Stimulated activated naive B cell treated with anti-CD40 and anti-IgM and Interleukin-4, amounts not matched to agents 10 μg/mL and 1 μg/mL and 100 μg/mL, for 72 hours (primary cell): ENCODE measurements around the gene WWC2.

Experiments
- ATAC-seq, 2 donors: fragments of 150-1000 bp; cut with Tn5 transposase; replicated peaks; 2 replicates each; pipeline ENCODE4 v1.10.0; 2021; ENCODE audit warnings: moderate library complexity in 1 of 2
- DNase-seq: peaks from one replicate; pipeline ENCODE4 v3.0.0; 2021
- H3K27ac Mint-ChIP-seq: one replicate; pipeline ENCODE4 v1.8.0; 2022; ENCODE audit warnings: mild to moderate bottlenecking, mixed read lengths
- H3K27me3 Mint-ChIP-seq, 2 donors: one replicate each; pipeline ENCODE4 v1.8.0; 2022; ENCODE audit warnings: mixed read lengths in 2 of 2
- H3K36me3 Mint-ChIP-seq, 2 donors: one replicate each; pipeline ENCODE4 v1.8.0; 2022; ENCODE audit warnings: mixed read lengths in 2 of 2, mild to moderate bottlenecking in 1 of 2
- H3K4me1 Mint-ChIP-seq, 2 donors: one replicate each; pipeline ENCODE4 v1.8.0; 2022; ENCODE audit warnings: mixed read lengths in 2 of 2, mild to moderate bottlenecking in 1 of 2
- H3K4me3 Mint-ChIP-seq, 2 donors: one replicate each; pipeline ENCODE4 v1.8.0; 2022; ENCODE audit warnings: mild to moderate bottlenecking in 2 of 2, mixed read lengths in 2 of 2, moderate library complexity in 1 of 2
- H3K9me3 Mint-ChIP-seq, 2 donors: one replicate each; pipeline ENCODE4 v1.8.0; 2022; ENCODE audit warnings: mixed read lengths in 2 of 2, mild to moderate bottlenecking in 1 of 2

WWC2 gene

DNA sequence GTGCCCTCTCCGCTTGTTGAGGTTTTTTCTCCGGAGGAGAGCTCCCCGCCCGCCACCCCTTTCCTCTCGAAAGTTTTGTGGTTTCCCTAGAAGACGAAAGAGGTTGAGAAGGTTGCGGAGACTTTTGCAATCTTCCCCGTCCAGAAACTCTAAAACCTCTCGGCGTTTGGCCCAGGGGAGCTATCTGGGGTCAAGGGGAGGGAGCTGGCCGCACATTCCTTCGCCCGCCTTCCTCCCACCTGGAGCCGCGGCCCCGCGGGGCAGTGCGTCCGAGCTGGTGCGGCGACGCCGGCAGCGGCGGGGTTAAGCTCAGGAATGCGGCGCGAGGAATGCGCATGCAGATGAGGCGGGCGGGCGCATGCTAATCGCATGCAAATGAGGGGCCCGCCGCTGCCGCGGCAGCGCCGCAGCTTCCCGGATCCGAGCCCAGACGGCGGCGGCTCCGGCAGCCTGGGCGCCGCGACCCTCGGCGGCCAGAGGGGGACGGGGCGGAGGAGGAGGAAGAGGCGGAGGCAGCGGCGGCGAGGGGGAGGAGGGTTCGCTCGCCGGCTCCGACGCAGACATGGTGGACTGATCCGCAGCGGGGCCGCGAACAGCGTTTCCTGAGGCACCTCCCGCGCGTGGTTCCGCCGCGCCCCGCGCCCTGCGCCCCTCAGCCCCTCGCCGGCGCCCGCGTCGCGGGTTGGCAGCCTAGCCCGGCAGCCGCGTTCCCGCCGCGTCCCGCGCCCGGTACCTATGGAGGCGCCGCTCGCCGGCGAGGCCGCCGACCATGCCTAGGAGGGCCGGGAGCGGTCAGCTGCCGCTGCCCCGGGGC lies at the start of gene WWC2:
Gene WWC2 (plus strand): TSS at position 535 of the 814 bp plus-strand sequence. CDS start 235 bp downstream, at position 770.
- ATAC-seq = peak; percentile 60 to 67
- peak; percentile 15 for DNase-seq
- Mint-ChIP-seq H3K36me3 (no peaks in the 10 kb centered on the region), H3K27ac (peak within 1 kb of the TSS; percentile 20), H3K4me3 (peak within 1 kb of the TSS; percentile 73 to 83), H3K9me3 (no peaks in the 10 kb centered on the region), H3K4me1 (peaks cover 5 to 13% of the 10 kb centered on the region in 2 donors), H3K27me3 (peaks cover 36 to 43% of the 10 kb centered on the region in 2 donors)

DNA sequence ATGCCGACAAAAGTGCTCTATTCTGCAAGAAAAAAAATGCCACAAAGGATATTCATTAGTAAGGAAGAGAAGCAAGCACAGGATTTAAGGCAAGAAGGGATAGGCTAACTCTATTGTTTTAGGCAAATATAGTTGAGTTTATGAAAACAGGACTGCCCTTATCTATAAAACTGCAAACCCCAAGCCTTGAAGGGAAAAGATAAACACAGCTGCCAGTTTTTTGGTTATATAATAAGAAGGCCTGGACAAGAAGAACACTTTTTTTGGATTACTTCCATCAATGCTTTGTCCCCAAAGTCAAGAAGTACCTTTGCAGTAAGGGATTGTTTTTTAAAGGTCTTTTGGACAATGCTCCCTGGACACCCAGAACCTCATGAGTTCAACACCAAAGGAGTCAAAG lies 45.4 kb upstream of the WWC2 start:
- DNase-seq (no peak), ATAC-seq (no peak)
- H3K27me3 Mint-ChIP-seq = peaks cover 12% of the 10 kb centered on the region in 2 donors
- no peaks in the 10 kb centered on the region for H3K4me1 Mint-ChIP-seq
- peaks cover 2 to 3% of the 10 kb centered on the region in 2 donors for H3K9me3 Mint-ChIP-seq
- no peak overlapping the region for H3K4me3 Mint-ChIP-seq
- H3K36me3 Mint-ChIP-seq = no peaks in the 10 kb centered on the region
- no peak overlapping the region for H3K27ac Mint-ChIP-seq

DNA sequence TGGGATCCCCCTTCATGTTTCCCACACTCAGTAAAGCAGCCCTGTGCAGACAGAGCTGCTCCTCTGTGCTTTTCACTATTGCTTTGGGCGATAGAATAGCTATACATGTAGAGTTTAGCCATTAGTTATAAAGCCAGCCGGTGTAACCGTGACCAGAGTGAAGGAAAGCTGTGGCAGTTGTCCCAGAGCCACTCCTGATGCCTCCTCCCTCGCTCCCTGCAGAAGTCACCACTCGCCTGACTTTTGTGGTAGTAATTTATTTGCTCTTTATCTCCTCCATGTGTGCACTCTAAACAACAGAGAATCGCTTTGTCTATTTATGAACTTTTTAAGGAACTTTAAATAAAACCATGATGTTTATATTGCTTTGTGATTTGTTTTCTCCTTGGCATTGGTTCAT lies 41.8 kb upstream of the WWC2 start:
- ATAC-seq (no peak), DNase-seq (no peak)
- Mint-ChIP-seq H3K4me3 (no peak overlapping the region), H3K36me3 (no peaks in the 10 kb centered on the region), H3K9me3 (peaks cover 2 to 3% of the 10 kb centered on the region in 2 donors), H3K27ac (no peak overlapping the region), H3K27me3 (peaks cover 5 to 10% of the 10 kb centered on the region in 2 donors), H3K4me1 (no peaks in the 10 kb centered on the region)

DNA sequence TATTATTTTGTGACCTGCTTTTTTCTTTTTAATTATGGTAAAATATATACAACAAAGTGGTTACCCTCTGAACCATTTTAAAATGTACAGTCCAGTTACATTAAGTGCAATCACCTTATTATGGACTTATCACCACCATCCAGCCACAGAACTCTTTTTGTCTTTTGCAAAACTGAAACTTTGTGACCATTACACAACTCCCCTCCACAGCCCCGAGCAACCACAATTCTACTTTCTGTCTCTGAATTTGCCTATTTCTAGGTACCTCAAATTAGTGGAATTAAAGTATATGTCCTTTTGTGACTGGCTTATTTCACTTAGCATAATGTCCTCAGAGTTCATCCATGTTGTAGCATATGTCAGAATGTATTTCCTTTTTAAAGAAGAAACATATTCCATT lies 39.3 kb upstream of the WWC2 start:
- ATAC-seq = no peak
- H3K36me3 Mint-ChIP-seq = no peaks in the 10 kb centered on the region

DNA sequence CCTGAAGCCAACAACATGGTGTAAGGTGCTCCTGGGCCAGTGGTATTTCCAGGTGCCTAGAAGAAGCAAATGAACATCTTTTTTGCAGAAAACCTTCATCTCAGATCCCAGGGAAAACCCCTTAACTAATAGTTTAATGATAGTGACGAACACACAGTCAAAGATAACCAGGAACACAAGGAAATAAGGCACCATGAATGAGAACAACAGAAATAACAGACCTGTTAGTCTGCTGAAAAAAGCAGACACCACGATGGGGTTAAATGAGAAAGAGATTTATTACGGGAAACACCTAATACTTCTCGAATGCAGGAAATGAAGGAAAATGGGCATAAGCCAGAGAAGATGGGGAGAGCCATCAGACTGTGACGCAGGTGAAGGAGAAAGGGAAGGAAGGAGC lies 30.6 kb upstream of the WWC2 start:
- ATAC-seq = no peak
- H3K27me3 Mint-ChIP-seq = peaks cover 24 to 26% of the 10 kb centered on the region in 2 donors
- no peak overlapping the region for H3K27ac Mint-ChIP-seq
- peaks cover 13 to 23% of the 10 kb centered on the region in 2 donors for H3K9me3 Mint-ChIP-seq
- H3K4me1 Mint-ChIP-seq = peaks cover 0 to 2% of the 10 kb centered on the region in 2 donors
- H3K4me3 Mint-ChIP-seq = no peak overlapping the region
- H3K36me3 Mint-ChIP-seq = peaks cover 3% of the 10 kb centered on the region in 2 donors
- no peak for DNase-seq

More for the DNA sequence above, 39.3 kb upstream of the WWC2 start:
- Mint-ChIP-seq H3K4me3 (no peak overlapping the region), H3K27ac (no peak overlapping the region), H3K9me3 (peaks cover 0 to 2% of the 10 kb centered on the region in 2 donors), H3K27me3 (peaks cover 19% of the 10 kb centered on the region in 2 donors), H3K4me1 (no peaks in the 10 kb centered on the region)
- no peak for DNase-seq

DNA sequence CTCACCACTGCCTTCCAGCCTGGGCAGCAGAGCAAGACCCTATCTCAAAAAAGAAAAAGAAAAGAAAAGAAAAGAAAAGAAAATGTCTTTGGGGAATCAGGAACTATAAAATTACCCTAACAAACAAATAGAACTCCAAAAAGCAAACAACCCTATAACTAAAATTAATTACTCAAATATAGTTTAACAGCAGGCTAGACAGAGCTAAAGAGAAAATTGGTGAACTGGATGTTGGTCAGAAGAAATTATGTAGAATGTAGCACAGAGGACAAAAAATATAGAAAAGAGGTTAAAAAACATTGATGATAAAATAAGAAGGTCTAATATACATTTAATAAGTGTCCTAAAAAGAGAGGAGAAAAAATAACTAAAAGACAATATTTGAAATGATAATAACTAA lies 27.8 kb upstream of the WWC2 start:
- Mint-ChIP-seq H3K4me3 (no peak overlapping the region), H3K9me3 (peaks cover 13 to 23% of the 10 kb centered on the region in 2 donors), H3K4me1 (peaks cover 0 to 2% of the 10 kb centered on the region in 2 donors), H3K36me3 (peaks cover 3% of the 10 kb centered on the region in 2 donors), H3K27me3 (peaks cover 18 to 22% of the 10 kb centered on the region in 2 donors), H3K27ac (no peak overlapping the region)
- no peak for DNase-seq
- no peak for ATAC-seq

DNA sequence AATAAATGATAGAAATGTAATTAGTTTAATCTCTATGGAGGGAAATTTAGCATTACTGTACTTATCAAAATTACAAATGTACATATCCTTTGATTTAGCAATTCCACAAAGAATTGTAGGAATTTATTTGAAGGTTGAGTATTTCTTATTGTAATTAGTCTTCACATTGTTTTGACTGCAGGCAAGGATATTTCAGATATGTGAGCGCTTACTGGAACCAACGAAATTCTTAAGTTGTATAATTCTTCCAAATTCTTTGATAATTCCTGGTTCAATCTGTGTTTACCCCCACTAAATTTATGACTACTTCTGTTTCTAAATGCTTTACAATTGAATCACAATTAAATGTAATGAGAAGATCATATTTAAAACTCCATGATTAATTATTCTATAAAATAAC lies 26.9 kb upstream of the WWC2 start:
- Mint-ChIP-seq H3K4me3 (no peak overlapping the region), H3K9me3 (peaks cover 13 to 23% of the 10 kb centered on the region in 2 donors), H3K27ac (no peak overlapping the region), H3K27me3 (peaks cover 18 to 22% of the 10 kb centered on the region in 2 donors), H3K4me1 (peaks cover 0 to 2% of the 10 kb centered on the region in 2 donors), H3K36me3 (peaks cover 3% of the 10 kb centered on the region in 2 donors)
- DNase-seq (no peak), ATAC-seq (no peak)

DNA sequence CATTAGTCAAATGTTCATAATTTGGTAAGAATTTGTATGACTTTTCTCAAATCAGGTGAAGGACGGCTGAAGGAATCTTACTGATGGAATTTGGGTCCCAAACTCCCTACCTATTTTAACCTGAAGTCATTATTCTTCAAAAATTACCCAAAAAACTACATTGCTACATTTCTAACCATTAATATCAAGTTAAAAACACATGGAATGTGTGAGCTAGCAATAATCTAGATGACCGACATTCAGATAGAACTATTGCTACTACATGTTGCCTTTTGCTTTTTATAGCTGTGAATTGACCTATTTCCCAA lies 25.3 kb upstream of the WWC2 start:
- Mint-ChIP-seq H3K4me1 (peaks cover 0 to 2% of the 10 kb centered on the region in 2 donors), H3K36me3 (peaks cover 3% of the 10 kb centered on the region in 2 donors), H3K27me3 (peaks cover 18 to 22% of the 10 kb centered on the region in 2 donors), H3K4me3 (no peak overlapping the region), H3K9me3 (peaks cover 11 to 15% of the 10 kb centered on the region in 2 donors), H3K27ac (no peak overlapping the region)
- ATAC-seq (no peak), DNase-seq (no peak)

DNA sequence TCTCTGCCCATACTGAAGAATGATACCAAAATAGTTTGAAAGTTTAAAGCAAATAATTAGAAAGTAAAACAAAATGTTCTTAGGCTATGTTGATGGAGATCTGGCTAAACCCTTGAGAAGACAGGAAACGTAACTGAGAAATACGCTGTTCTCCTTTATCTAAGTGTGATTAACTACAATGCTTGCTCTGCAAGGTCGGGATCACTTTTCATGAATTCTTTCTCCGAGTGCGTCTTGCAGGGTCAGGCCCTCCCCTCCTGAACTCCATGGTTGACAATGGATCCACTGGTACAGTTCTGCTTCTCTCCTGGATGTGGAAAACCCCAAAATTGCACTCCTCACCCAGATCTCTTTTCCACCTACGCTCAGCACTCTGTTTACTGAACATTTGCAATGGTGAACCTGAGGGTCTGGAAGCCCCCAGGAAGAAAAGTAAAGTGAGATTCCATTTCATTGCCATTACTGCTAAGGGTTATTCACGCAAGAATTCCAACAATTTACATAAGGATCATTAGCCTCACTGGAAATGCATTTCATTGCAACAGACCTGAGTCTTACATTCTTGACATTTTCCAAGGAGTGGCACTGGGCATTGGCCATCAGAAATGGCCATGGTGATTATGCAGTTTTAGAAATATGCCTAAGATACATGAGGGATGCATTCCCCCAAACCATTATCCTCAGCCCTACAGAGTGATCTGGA lies 24.6 kb upstream of the WWC2 start:
- DNase-seq = no peak
- H3K36me3 Mint-ChIP-seq = peaks cover 3% of the 10 kb centered on the region in 2 donors
- H3K27ac Mint-ChIP-seq = no peak overlapping the region

DNA sequence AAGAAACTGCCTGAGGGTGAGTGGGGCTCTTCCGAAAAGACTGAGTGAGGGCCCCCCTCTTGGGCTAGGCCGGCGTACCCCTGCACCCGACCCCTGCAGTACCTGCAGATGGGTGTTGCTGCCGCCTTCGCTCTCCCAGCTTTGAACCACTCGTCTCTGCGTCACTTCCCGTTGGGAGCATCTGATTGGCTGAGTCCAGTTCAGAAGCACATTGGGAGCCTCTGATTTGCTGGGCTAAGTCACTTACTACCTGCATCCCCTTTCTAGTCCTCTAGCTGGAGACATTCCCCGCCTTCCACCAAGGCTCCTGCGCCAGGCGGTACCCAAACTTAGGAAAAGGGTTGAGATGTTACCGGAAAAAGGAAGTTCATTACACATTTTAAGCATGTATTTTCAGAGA lies 20.4 kb upstream of the WWC2 start:
- H3K27ac Mint-ChIP-seq = no peak overlapping the region
- DNase-seq (no peak), ATAC-seq (no peak)
- no peaks in the 10 kb centered on the region for H3K9me3 Mint-ChIP-seq
- no peak overlapping the region for H3K4me3 Mint-ChIP-seq
- H3K36me3 Mint-ChIP-seq = no peaks in the 10 kb centered on the region
- peaks cover 5 to 12% of the 10 kb centered on the region in 2 donors for H3K27me3 Mint-ChIP-seq
- no peaks in the 10 kb centered on the region for H3K4me1 Mint-ChIP-seq

More for the DNA sequence above, 24.6 kb upstream of the WWC2 start:
- Mint-ChIP-seq H3K27me3 (peaks cover 18 to 22% of the 10 kb centered on the region in 2 donors), H3K4me1 (peaks cover 0 to 2% of the 10 kb centered on the region in 2 donors), H3K4me3 (no peak overlapping the region), H3K9me3 (peaks cover 11 to 15% of the 10 kb centered on the region in 2 donors)
- no peak for ATAC-seq

DNA sequence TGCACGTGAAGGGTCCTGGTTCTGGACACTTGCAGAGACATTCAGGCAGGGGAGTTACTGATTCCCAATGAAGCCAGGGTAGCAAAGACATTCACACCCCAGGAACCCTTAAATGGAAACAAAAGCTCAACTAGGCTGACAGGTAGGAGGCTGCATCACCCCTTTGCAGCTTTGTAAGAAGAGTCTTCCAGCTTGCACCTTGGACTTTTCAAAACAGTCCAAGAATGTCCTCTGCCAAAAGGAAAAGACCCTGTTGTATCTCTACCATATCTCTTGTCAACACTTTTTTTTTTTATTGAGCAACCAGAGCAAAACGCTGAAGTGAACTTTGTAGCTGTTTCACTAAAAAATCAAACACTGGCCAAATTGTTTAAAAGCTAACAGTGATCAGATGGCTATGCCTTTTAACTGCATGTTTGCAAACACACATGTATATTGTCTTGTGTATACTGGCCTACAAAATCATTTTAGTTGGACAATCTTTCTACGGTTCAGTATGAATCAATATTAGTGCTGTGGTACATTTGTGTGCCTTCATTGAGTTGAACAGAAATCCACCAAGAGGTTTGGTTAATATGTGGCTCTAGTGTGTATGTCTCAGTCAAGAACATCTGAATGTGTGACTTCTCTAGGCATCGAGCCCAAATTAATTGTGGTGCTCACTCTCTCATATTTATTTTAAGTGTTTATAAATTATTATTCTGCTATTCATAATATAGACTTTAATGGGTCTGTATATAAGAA lies 18.5 kb upstream of the WWC2 start:
- H3K9me3 Mint-ChIP-seq = no peaks in the 10 kb centered on the region
- no peak for DNase-seq
- peaks cover 2 to 12% of the 10 kb centered on the region in 2 donors for H3K27me3 Mint-ChIP-seq
- H3K4me3 Mint-ChIP-seq = no peak overlapping the region
- no peak overlapping the region for H3K27ac Mint-ChIP-seq
- no peaks in the 10 kb centered on the region for H3K36me3 Mint-ChIP-seq
- no peaks in the 10 kb centered on the region for H3K4me1 Mint-ChIP-seq
- ATAC-seq = no peak

DNA sequence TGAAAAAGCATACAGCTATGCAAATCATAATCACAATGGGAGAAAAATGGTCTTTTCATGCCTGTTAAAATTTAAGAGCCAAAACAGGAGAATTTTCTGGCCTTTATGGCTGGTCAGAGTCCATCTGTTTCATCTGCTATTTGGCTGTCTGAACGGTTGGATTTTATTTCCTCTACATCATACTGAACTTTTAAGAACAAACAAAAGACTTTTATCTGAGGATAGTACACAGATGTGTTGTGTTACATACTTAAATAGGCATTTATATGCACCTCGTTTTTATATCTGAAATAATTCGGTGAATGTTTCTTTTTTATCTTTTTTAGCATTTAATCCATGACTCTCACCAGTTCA lies 18.0 kb upstream of the WWC2 start:
- H3K4me3 Mint-ChIP-seq = no peak overlapping the region

DNA sequence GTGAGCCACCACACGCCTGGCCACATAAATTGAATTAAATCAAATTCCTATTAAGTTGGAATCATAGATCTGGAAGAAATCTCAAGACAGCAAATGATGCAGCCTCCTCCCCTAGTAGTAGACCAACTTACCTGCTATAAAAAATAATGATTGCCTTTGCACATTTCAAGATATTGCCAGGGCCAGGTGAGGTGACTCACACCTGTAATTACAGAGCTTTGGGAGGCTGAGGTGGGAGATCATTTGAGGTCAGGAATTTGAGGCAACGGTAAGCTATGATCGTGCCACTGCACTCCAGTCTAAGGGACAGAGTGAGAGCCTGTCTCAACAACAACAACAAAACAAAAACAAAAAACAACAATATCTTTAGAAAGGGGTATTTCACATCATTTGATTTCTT lies 17.0 kb upstream of the WWC2 start:
- H3K36me3 Mint-ChIP-seq = no peaks in the 10 kb centered on the region
- H3K27ac Mint-ChIP-seq = no peak overlapping the region

More for the DNA sequence above, 18.0 kb upstream of the WWC2 start:
- DNase-seq = no peak
- H3K9me3 Mint-ChIP-seq = no peaks in the 10 kb centered on the region
- peaks cover 0 to 12% of the 10 kb centered on the region in 2 donors for H3K27me3 Mint-ChIP-seq
- ATAC-seq = no peak
- H3K36me3 Mint-ChIP-seq = no peaks in the 10 kb centered on the region
- H3K27ac Mint-ChIP-seq = no peak overlapping the region
- H3K4me1 Mint-ChIP-seq = no peaks in the 10 kb centered on the region

More for the DNA sequence above, 17.0 kb upstream of the WWC2 start:
- Mint-ChIP-seq H3K27me3 (peaks cover 0 to 12% of the 10 kb centered on the region in 2 donors), H3K4me3 (no peak overlapping the region), H3K9me3 (no peaks in the 10 kb centered on the region), H3K4me1 (no peaks in the 10 kb centered on the region)
- ATAC-seq = no peak
- no peak for DNase-seq
